Neural cell (in vitro differentiated cells): ENCODE data around the gene PGM2L1.

ENCODE experiments used
- CTCF ChIP-seq: fragments of 450-650 bp; IDR thresholded peaks from 2 replicates; pipeline ENCODE4 v1.5.1; 2014; ENCODE audit warnings: antibody characterized with exemption, mild to moderate bottlenecking, moderate library complexity; ENCODE audit not compliant: poor library complexity, severe bottlenecking
- EZH2 ChIP-seq: fragments of 200-600, 300-800 bp; shearing (Covaris generic), sonication (generic); IDR thresholded peaks from 2 replicates; pipeline ENCODE4 v1.6.1; 2014; ENCODE audit warnings: antibody characterized with exemption, low read length, borderline replicate concordance, mild to moderate bottlenecking; ENCODE audit not compliant: insufficient read depth, poor library complexity, severe bottlenecking
- REST ChIP-seq: IDR thresholded peaks from 2 replicates; pipeline ENCODE4 v1.6.1; 2012; ENCODE audit warnings: borderline replicate concordance

GRCh38 chr11:74284466-74284865, 113.8 kb downstream of the PGM2L1 start:
- no peak for TF ChIP-seq CTCF
- no peak for TF ChIP-seq EZH2
- no peak for TF ChIP-seq REST
